GM20000 (cell line): Measurements from ENCODE around the gene ARL3.

Experiments
- DNase-seq: peaks from one replicate; pipeline ENCODE4 v3.0.0; 2012; ENCODE audit warnings: low spot score
- CTCF ChIP-seq: IDR thresholded peaks from 2 replicates; pipeline ENCODE4 v1.5.1; 2012; ENCODE audit warnings: mild to moderate bottlenecking, control low read depth; ENCODE audit errors: extremely low read depth, missing control alignments

Gene ARL3

GRCh38 chr10:102624094-102624493 lies 90.1 kb downstream of the ARL3 start:
- no peak for TF ChIP-seq CTCF
- no peak for DNase-seq
